Embryonic facial prominence (tissue), 1 donor: ENCODE results near the gene ARMC6.

ENCODE experiments used
- DNase-seq: peaks from one replicate; pipeline ENCODE4 v3.0.0-alpha.2; 2016; ENCODE audit errors: extremely low spot score

ARMC6 gene

GRCh38 chr19:19054315-19054938, 21.0 kb downstream of the ARMC6 start:
- no peak for DNase-seq

GRCh38 chr19:19054939-19055440, 21.6 kb downstream of the ARMC6 start:
- no peak for DNase-seq

- DNase-seq, result no peak
These were observed 22.3 kb downstream of the ARMC6 start for GRCh38 chr19:19055701-19056100.

GRCh38 chr19:19056636-19057275, 23.4 kb downstream of the ARMC6 start:
- DNase-seq, result no peak

GRCh38 chr19:19057317-19057716, 23.9 kb downstream of the ARMC6 start:
- no peak for DNase-seq

- DNase-seq, result no peak
These were observed 24.3 kb downstream of the ARMC6 start for GRCh38 chr19:19057720-19058119.

- DNase-seq, result no peak
These were observed 25.8 kb downstream of the ARMC6 start for GRCh38 chr19:19059018-19059836.

GRCh38 chr19:19059837-19060611, 26.6 kb downstream of the ARMC6 start:
- DNase-seq, result no peak

- DNase-seq, result no peak
These were observed 28.1 kb downstream of the ARMC6 start for GRCh38 chr19:19061506-19061905.

- no peak for DNase-seq
These were observed 29.2 kb downstream of the ARMC6 start for GRCh38 chr19:19062454-19063182.

GRCh38 chr19:19063183-19064097, 30.0 kb downstream of the ARMC6 start, which contains the start of gene SLC25A42:
Gene SLC25A42, plus strand, starts transcription at chr19:19063994. Its CDS starts 32,131 bp downstream, at chr19:19096125.
- DNase-seq, result peak; percentile 95

- peak; percentile 27 for DNase-seq
These were observed 30.8 kb downstream of the ARMC6 start for GRCh38 chr19:19064098-19064722.

- no peak for DNase-seq
These were observed 31.7 kb downstream of the ARMC6 start for GRCh38 chr19:19064811-19065745.

GRCh38 chr19:19067276-19068072, 34.1 kb downstream of the ARMC6 start:
- DNase-seq, result no peak

GRCh38 chr19:19068659-19069654, 35.6 kb downstream of the ARMC6 start:
- no peak for DNase-seq

- DNase-seq, result no peak
These were observed 38.5 kb downstream of the ARMC6 start for GRCh38 chr19:19071897-19072296.
